Hematopoietic multipotent progenitor cell treated with erythropoietin and hydrocortisone succinate and interleukin-3 and kit ligand, for 15 days (in vitro differentiated cells): ENCODE results near the gene BTBD17.

Experiments
- DNase-seq: peaks from one replicate; pipeline ENCODE4 v3.0.0-alpha.2; 2015; ENCODE audit warnings: low spot score

Gene BTBD17

GRCh38 chr17:74358697-74359096 is 3.0 kb downstream of the BTBD17 start:
- no peak for DNase-seq

GRCh38 chr17:74357466-74357809 is 4.2 kb downstream of the BTBD17 start:
- no peak for DNase-seq

- DNase-seq, result no peak
Measured at GRCh38 chr17:74356646-74357465, 4.8 kb downstream of the BTBD17 start.

- no peak for DNase-seq
Measured at GRCh38 chr17:74355065-74355464, 6.6 kb downstream of the BTBD17 start.

- no peak for DNase-seq
Measured at GRCh38 chr17:74354561-74354960, 7.1 kb downstream of the BTBD17 start.

- peak; percentile 45 for DNase-seq
Measured at GRCh38 chr17:74354123-74354522, 7.5 kb downstream of the BTBD17 start.

GRCh38 chr17:74353446-74354060 is 8.1 kb downstream of the BTBD17 start:
- no peak for DNase-seq

GRCh38 chr17:74351552-74352210 is 10.0 kb downstream of the BTBD17 start:
- no peak for DNase-seq

- no peak for DNase-seq
Measured at GRCh38 chr17:74350486-74350885, 11.2 kb downstream of the BTBD17 start.

- DNase-seq, result no peak
Measured at GRCh38 chr17:74349120-74349519, 12.5 kb downstream of the BTBD17 start.

GRCh38 chr17:74347646-74348045 is 14.0 kb downstream of the BTBD17 start:
- DNase-seq, result no peak

GRCh38 chr17:74345433-74346241 is 16.0 kb downstream of the BTBD17 start:
- DNase-seq, result no peak

- DNase-seq, result no peak
Measured at GRCh38 chr17:74344658-74345057, 17.0 kb downstream of the BTBD17 start.

- no peak for DNase-seq
Measured at GRCh38 chr17:74343526-74344284, 18.0 kb downstream of the BTBD17 start.

- no peak for DNase-seq
Measured at GRCh38 chr17:74343121-74343520, 18.5 kb downstream of the BTBD17 start.

GRCh38 chr17:74342224-74342623 is 19.4 kb downstream of the BTBD17 start:
- DNase-seq, result no peak

- DNase-seq, result no peak
Measured at GRCh38 chr17:74340470-74341023, 21.1 kb downstream of the BTBD17 start.

GRCh38 chr17:74339537-74340195 is 22.0 kb downstream of the BTBD17 start:
- no peak for DNase-seq

- no peak for DNase-seq
Measured at GRCh38 chr17:74337834-74338500, 23.7 kb downstream of the BTBD17 start.

- DNase-seq, result no peak
Measured at GRCh38 chr17:74336307-74336706, 25.4 kb downstream of the BTBD17 start.
